Stimulated activated CD8-positive, alpha-beta memory T cell treated with anti-CD3 and anti-CD28 coated beads, Interleukin-12 subunit alpha, Interleukin-12 subunit beta, amount 100 ng/mL, for 1 hour (primary cell): ENCODE measurements around the gene SPI1.

ENCODE experiments used
- DNase-seq: peaks from one replicate; pipeline ENCODE4 v3.0.0-alpha.2; 2020; ENCODE audit warnings: low read depth

Gene SPI1

GRCh38 chr11:47406896-47407745, 28.8 kb upstream of the SPI1 start:
- no peak for DNase-seq

DNA sequence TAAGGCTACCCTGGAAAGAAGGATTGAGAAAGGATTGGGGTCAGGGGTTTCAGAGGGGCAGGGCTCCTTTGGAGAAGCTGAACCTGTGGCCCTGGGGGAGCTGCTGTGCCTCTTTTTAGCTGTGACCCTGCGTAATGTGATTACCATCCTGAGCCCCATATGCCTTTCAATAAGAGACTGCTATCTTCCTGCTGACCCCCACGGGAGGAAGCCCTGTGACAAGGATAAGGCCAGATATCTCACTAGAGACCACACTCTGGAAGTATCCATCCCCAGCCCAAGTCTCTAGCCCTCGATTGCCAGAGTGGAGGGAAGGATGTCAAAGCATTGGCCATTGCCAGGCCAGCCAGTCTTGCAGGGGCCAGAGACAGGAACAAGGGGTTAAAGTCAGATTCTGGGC, 25.2 kb upstream of the SPI1 start:
- DNase-seq = no peak

DNA sequence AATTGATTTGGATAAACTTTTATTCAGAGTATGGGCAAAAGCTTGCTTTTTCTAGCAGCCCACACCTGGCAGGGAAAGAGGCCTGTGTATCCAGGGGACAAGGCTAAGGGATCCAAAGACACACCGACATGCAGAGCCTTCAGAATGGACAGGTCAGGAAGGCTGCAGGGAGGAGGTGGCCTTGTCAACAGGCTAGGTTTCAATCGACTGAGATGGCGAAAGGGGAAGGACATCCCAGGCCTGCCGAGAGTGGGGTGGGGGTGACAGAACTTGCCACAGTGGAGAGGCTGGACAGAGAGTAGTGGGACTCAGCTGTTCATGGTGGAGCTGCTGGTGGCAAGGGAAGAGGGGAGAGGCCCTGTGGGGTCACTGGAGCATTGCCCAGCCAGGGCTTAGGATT, 24.8 kb upstream of the SPI1 start:
- no peak for DNase-seq

- no peak for DNase-seq
Measured at GRCh38 chr11:47400768-47401279, 22.5 kb upstream of the SPI1 start.

DNA sequence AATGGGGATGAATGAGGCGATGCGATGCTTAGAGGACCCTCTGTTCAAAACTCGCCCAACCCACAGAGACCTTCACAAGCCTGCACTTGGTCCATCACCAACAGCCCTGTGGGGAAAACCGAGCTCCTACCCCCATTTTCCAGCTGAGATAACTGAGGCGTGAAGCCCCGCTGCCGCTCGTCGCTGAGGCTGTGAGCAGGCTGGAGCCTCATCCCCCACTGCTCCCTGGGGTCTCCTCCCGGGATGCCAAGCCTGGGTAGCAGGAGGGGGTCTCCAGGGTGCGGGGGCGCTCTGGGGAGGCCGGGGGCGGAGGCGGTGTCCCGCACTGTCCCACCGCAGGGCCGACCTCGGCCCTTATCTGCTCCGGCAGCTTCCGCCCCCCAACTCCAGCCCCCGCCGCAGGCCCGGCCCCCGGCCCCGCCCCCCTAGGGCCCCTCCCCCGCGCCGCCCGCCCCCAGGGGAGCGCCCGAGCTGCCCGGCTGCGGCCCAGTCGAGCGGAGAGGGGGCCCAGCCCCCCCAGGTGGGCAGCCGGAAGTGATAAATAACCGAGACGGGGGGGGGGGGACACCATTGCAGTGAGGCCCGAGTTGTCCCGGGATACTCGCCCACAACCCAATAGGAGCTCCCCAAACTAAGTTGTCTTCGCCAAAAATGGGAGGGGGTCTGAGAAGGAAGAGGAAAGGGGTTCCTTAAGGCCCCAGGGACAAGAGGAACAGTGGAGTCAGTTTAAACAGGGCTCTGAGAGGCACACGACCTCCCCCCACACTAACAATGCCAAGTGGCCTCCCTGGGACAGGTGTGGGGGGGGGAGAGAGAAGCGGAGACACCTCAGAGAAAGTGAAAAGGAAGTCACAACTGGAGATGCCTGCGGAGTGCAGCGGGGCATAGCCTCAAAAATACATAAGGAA, 21.8 kb upstream of the SPI1 start:
- no peak for DNase-seq

DNA sequence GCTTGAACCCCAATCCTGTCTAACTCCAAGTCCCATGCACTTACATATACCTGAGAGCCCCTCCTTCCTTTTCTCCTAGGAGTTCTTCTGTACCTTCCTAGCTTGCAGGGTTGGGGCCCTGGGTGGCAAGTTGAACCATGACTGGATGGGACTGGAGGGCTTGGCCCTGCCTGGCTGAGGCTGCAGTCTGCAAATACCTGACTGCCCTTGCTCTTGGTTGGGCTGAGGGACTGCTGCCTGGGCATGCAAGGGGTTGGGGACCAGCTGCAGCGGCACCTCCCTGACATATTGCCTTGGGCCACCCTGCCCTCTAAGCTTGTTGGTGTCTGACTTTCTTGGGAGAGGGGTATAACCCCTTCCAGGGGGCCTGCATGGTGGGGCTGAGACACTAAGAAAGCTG, 20.2 kb upstream of the SPI1 start:
- DNase-seq = no peak

DNA sequence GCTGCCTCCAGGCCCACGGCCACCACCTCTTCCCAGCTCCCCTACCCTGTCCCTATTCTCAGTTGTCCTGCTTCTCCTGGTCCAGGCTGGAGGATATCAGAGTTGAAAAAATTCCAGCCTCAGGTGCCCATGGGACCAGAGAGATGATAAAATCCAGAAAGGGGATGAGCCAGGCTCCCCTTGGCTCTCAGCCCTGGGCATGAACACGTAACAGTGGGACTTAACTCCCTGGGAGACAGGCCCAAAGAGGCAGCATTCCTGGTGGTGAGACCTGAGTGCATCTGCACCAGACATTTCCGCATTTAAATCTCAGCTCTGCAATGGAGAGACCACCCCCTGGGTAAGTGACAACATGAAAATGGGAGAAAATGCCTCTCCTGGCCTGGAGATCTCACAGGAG, 19.7 kb upstream of the SPI1 start:
- no peak for DNase-seq

GRCh38 chr11:47396049-47396320, 17.6 kb upstream of the SPI1 start:
- DNase-seq = no peak

GRCh38 chr11:47395223-47396048, 17.1 kb upstream of the SPI1 start:
- DNase-seq = no peak

DNA sequence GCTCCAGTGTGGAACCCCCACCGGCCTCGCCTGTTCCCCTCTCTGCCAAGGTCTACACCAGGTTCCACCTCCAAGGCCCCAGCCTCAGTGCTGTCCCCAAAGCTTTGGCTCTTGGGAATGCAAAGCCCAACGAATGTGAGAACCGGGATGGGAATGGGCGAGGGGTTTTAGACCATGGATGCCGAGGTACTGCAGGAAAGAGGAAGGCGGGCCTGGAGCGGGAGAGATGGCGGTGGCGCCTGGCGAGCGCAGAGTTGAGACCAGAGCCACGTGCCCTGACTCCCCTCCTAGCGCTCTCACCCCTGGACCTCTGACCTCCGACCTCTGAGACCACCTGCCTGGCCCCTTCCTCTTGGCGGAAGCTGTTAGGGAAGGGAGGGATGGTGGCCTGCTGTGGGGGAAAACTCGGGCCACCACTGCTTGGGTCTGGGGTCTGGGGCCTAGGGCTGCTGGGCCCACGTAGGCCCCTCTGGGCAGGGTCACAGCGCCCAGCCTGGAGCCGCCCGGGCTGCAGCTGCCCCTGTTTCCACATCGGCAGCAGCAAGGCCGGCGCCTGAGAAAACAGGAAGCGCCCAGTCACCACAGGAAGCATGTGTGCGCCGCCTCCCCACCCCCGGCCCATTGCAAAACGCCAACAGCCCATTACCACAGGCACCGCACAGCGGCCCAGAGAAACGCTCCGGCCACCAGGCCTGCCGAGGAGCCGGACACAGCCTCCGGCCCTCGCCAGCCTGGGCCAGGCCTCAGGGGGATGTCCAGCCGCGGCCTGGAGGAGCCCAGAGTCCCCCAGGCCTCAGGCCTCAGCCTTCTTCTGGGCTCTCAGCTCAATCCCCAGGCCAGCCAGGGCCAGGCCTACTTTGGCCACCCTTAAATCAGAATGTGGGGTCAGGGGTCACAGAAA, 16.2 kb upstream of the SPI1 start:
- DNase-seq = peak; percentile 39

DNA sequence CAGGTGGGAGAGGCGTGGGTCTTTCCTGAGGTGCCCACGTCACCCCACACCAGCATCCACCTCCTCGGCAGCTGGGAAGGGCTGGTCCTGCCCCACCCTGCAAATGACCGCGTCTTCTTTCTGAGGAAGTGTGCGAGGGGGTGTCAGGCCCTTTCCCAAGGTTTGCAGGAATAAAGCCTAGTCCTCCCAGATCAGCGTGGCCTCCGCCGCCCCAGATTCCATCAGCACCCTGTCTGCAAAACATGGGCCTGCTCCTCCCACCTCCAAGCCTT, 15.6 kb upstream of the SPI1 start:
- DNase-seq = no peak

GRCh38 chr11:47393163-47394049, 15.1 kb upstream of the SPI1 start:
- DNase-seq = no peak

DNA sequence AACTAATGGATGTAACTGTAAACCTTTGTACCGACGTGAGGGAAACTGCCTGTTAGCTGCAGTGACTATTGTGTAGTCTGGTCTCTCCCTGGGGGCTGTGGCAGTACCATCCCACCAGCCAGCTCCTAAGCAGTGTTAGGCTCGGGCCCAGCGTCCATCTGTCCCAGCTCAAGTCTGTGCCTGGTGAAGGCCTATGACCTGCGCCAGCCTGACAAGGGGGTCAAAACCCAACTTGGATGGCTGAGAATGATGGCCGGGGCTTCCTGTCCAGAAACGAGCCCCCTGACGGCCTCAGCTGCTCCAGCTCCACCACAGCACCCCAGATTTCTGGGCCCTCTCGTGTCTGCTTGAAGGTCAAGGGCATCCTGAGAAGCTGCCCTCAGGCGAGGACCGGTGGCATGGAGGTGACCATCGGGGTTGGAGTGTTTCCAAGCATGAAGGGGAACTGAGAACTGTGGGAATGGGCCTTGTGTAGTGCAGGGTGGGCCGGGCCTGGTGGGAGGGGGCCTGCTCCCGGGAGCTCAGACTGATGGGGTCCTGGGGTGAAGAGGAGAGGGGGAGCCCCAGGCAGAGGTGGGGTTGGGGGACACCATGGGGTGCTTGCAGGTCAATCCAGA, 14.3 kb upstream of the SPI1 start:
- DNase-seq = no peak

GRCh38 chr11:47391711-47392432, 13.5 kb upstream of the SPI1 start:
- DNase-seq = no peak

- DNase-seq = no peak
Measured at GRCh38 chr11:47391077-47391583, 12.8 kb upstream of the SPI1 start.

- no peak for DNase-seq
Measured at GRCh38 chr11:47390422-47390760, 12.0 kb upstream of the SPI1 start.

GRCh38 chr11:47389577-47390421, 11.5 kb upstream of the SPI1 start:
- no peak for DNase-seq
